ENCODE results near the gene LETMD1.
"Not testable (repeated sequence)": the region's sequence is repeated elsewhere in the genome, so short reads cannot be mapped to it uniquely, and the experiment has no call there.

The LETMD1 gene, protein sequence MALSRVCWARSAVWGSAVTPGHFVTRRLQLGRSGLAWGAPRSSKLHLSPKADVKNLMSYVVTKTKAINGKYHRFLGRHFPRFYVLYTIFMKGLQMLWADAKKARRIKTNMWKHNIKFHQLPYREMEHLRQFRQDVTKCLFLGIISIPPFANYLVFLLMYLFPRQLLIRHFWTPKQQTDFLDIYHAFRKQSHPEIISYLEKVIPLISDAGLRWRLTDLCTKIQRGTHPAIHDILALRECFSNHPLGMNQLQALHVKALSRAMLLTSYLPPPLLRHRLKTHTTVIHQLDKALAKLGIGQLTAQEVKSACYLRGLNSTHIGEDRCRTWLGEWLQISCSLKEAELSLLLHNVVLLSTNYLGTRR

DNA sequence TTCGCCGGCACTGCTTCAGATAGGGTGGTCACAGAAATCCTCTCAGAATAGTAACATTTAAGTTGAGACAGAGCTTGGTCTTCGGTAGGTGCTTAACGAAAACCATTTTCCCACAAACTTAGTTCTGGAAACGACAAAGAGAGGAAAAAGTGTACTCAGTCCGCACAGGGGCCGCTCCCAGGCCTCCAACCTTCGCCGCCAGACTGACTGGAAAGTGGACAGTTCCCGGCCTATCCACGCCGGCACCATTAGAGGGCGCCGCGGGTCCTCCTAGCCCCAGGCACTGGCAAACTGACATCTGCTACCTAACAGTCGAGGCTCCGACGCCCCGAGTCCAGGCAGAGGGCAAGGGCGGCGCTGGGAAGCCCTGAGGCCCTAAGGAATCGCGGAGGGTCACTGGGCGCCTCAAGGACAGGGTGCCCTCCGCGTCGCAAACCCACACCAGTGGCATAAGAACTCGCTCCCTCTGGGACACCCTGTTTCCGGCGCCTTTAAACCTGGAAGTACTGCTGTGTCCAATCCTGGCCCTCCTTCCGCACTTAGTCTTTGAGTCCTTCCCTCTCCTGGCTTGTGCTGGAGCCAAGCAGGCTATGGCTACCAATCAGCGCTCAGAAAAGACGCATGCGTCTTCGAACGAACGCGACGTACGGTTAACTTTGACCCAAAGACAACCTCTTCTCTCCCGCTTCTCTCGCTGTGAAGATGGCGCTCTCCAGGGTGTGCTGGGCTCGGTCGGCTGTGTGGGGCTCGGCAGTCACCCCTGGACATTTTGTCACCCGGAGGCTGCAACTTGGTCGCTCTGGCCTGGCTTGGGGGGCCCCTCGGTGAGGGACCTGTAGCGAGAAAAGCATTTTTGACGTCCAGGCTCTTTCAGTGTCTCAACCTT, at the start of gene LETMD1:
LETMD1 (plus strand) TSS at position 673 of the 886 bp plus-strand sequence; CDS start at position 703, 30 bp downstream.
- DNase-seq, result peak; percentile 86

- DNase-seq, result no peak
Observed at GRCh38 chr12:50999093-50999492, 49.0 kb upstream of the LETMD1 start.

GRCh38 chr12:51000245-51000644, 47.9 kb upstream of the LETMD1 start:
- DNase-seq, result no peak

- DNase-seq, result no peak
Observed at GRCh38 chr12:51001799-51002198, 46.3 kb upstream of the LETMD1 start.

DNA sequence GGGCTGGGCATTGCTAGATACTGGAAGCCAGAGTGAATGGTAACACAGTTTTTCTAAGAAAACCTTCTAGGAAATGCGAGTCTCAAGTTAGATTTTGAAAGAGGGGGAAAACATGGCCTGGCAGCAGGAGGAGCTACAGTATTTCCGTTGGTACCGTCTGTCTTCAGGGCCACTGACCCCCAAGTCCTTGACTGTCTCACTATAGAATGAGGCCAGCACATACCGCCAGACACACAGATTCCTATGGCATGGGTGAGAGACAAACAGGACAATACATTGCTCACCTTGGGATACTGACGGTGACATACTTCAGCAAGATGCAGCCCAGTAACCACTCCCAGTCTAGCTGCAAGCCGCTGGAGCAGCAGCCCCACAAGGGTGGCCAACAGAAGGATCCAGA, 43.6 kb upstream of the LETMD1 start:
- DNase-seq, result no peak

DNA sequence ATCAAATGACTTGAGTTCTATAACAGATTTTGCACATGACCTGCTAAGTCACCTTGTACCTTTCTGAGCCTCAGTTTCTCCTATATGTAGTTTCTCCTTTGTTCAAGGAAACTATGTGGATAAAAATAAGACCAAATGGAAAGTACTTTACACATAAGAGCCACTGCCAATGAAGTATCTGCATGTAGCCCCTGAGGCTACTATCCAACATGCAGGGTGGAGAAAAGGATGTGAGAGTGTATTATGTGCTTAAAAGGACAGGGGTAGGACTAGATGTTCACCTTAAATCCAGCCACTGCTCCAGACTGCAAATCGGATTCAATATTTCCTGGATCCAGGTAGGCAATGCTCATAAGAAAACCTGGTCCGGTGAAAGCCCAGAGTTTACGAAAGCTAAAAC, 43.1 kb upstream of the LETMD1 start:
- DNase-seq, result no peak

- no peak for DNase-seq
Observed at GRCh38 chr12:51005671-51006070, 42.5 kb upstream of the LETMD1 start.

DNA sequence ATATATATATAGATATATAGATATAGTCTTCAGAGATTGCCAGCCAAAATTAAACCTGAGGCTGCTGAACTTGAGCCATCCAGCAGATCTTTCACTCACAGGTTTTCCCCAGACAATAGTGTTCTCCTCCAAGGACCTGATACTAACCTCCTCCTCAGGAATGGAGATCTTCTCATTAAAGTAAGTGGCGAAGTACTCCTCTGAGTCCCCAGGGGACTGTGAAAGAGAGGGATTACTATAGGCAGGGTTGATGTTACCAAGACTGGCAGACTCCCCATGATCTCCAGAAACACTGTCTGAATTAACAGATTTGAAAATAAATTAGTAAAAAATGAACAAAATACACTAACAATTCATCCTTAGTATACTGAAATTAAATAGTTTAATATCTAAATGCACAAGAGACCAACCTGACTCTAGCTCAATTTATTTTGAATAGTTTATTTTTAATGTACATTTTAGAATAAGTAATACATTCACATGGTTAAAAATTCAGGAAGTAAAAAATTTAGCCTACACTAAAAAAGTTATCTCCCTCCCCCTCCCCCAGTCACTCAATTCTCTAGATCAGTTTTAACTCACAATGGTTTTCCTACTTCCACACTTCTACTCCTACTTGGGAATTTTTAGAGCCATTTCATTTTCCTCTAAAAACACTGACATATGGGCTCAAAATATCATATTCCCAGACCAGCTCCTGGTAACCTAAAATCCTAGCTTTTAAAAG, 39.6 kb upstream of the LETMD1 start:
- DNase-seq, result no peak

DNA sequence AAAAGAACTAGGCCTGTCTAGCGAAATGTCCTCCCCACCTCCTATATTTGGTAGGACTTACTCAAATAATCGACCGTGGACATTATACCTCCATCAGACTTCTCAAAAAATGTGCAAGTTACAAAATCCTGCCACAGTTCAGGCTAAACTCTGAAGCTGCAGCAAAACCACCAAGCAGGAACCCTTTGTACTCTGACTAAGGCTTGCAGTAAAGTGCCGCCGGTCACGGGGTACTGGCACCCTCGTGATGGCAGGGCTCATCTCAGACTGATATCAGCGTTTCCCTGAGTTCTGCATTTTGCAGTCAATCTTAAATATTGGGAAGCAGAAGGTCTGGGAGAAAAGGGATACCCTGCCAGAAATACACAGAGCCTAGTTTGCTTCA, 39.1 kb upstream of the LETMD1 start:
- DNase-seq, result peak; percentile 58

DNA sequence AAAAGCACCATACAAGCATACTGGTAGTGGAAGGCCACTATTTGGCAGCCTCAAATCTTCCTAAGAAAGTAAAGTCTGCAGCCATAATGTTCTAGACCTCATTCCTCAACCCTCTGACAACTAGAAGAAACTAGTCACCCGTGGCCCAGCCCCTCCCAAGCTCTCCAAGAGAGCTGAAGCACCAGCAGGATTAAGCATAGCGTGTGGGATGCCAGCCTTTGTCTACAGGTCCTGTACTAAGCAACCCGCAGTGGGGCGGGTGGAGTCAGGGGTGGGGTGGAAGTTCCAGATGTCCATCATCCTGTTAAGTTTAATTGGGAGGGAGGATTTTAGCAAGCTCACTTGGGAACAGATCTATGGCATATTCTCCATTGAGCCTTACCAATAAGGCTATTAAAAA, 36.2 kb upstream of the LETMD1 start:
- DNase-seq, result no peak

DNA sequence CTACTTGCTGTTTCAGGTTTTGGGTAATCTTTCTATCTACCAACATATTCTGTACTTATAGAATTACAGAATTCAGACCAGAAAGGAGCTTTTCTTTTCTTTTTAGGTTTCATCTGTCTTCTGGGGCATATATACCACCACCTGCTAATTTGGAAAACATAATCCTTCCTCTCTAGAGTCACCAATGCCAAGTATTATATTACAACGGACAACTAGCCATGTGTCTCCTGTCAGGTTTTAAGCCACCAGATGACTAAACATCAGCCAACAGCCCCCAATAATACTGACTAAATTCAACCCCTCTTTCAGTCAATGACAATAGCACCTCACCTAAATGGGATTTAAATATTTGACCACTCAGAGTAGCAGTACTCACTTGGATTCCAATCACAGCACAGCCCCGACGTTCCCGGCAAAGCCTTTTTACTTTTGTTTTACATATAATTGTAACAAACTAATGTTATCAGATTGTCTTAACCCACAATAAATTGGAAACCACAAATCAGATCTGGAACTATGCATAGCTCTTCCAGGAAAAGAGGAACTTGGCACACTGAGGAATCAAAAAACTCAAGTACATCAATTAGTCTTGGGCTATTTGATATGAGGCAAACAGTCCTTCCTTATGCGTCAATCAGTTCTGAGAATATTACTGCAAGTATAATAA, 35.4 kb upstream of the LETMD1 start:
- no peak for DNase-seq

DNA sequence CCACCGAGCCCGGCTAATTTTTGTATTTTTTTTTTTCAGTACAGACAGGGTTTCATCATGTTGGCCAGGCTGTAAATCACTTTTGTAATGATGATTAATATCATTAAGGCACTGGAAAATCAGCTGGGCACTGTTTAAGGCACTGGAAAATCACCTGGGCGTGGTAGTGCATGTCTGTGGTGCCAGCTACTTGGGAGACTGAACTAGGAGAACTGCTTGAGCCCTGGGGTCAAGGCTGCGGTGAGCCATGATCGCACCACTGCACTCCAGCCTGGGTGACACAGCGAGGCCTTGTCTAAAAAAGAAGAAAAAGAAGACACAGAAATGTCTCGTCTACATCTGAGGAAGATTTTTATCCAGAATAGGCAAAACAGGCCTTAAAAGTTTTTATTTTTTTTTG, 34.7 kb upstream of the LETMD1 start:
- no peak for DNase-seq

- DNase-seq, result not testable (repeated sequence)
Observed at GRCh38 chr12:51014467-51014866, 33.7 kb upstream of the LETMD1 start.

DNA sequence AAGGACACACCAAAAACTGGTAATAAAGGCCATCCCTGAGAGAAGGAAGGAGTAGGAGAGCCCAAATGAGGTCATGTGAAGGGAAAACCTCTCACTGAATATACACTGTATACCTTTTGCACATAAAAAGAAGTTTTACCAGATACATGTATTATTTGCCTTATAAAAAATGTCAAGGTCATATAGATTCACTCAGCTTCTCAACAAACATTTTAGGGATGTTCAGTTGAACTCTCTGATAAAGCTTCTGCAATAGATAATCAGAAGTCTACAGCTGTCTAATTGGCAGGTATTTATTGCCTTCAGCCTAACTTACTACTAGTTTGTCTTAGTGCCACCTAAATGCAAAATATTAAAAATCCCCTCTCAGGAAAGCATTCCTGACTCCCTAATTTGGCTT, 30.7 kb upstream of the LETMD1 start:
- no peak for DNase-seq

GRCh38 chr12:51018956-51019355, 29.2 kb upstream of the LETMD1 start:
- no peak for DNase-seq

- DNase-seq, result no peak
Observed at GRCh38 chr12:51019927-51020326, 28.2 kb upstream of the LETMD1 start.

GRCh38 chr12:51020448-51021182, 27.5 kb upstream of the LETMD1 start:
- DNase-seq, result no peak

DNA sequence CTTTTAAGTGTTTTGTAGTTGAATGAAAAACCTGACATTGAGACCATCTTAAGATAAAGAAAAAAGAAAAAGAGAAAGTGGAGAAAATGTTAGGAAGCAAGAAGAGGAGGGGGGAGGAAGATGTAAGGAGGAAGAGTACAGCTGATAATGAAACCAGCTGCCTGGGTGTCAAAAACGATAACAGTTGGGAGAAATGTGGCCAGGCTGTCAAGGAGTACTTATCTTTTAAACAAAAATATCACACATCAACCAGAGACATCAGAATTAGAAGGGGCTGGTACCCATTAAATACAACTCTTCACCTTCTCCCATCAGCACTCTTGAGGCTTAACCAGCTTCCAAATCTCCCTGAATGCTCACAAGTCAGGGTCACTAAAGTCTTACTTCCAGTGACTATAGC, 26.4 kb upstream of the LETMD1 start:
- DNase-seq, result no peak

DNA sequence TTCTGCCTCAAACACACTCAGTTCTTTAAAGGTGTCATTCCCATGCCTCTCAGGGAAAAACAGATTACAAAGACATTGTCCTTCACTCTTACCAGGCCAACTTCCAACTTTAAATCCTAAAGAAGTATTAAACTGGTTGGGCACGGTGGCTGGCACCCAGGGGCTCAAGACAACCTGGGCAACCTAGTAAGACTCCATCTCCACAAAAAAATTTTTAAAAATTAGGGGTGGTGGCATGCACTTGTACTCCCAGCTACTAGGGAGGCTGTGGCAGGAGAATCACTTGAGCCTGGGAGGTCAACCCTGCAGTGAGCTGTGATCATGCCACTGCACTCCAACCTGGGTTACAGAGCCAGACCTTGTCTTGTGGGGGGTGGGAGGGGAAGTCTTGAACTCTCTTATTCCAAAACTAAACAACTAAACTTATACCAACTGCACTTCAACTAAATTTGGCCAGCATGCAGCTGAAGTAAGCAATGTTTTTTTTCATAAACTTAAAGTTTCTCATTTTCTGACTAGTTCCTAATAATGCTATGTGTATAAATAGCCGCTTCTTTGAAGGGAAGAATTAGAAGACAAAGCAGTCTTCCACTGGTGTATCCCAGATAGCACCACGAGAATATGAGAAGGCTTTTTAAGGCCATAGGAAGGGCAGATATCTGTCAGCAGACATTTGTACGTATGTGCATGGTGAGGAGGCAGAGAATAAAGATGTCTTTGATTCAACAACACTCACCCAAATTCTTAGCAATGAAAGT, 24.3 kb upstream of the LETMD1 start:
- no peak for DNase-seq

DNA sequence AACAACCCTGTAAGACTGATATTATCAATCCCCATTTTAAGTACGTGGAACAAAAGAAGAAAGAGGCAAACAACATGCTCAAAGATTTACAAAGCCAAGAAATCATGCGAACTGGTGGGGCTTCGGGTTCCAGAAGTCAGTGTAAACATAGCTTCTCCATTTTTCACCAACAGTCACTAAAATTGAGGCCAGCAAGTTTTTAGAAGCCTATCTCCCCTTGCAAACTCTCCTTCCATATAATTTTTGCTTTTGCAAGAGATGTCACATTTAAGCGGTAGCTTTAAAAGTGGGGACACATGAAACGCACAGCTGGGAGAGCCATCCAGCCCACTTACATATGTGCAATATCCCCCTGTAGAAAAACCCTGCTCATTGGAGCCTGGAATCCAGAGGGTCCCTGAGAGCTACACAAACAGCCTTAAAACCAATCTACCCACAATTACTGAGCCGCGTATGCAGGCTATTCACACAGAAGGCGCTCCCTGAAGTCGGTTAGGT, 22.7 kb upstream of the LETMD1 start:
- no peak for DNase-seq
